Neuron (in vitro differentiated cells): Measurements from ENCODE around the gene EXD3.
"Not testable (repeated sequence)": the region's sequence is repeated elsewhere in the genome, so short reads cannot be mapped to it uniquely, and the experiment has no call there.

Source experiments
- H2AFZ ChIP-seq: one replicate; pipeline ENCODE4 v1.6.1; 2013; ENCODE audit warnings: low read depth, mild to moderate bottlenecking, inconsistent platforms, low read length, moderate library complexity
- H3K27me3 ChIP-seq: one replicate; pipeline ENCODE4 v1.6.1; 2013; ENCODE audit warnings: low read length; ENCODE audit not compliant: insufficient read depth
- H3K36me3 ChIP-seq: one replicate; pipeline ENCODE4 v1.6.1; 2013; ENCODE audit warnings: low read length; ENCODE audit not compliant: insufficient read depth
- H3K4me1 ChIP-seq: one replicate; pipeline ENCODE4 v1.6.1; 2013; ENCODE audit warnings: low read length; ENCODE audit not compliant: insufficient read depth
- H3K4me3 ChIP-seq: 2 replicates; pipeline ENCODE4 v1.5.1; 2013; ENCODE audit warnings: mild to moderate bottlenecking, low read length, moderate library complexity
- H3K9me3 ChIP-seq: one replicate; pipeline ENCODE4 v1.6.1; 2013; ENCODE audit warnings: low read length

EXD3 gene

GRCh38 chr9:137265496-137266161, 157.3 kb downstream of the EXD3 start:
- Histone ChIP-seq H3K36me3 (peaks cover 58% of the 10 kb centered on the region), H3K4me1 (no peaks in the 10 kb centered on the region), H2AFZ (no peak overlapping the region), H3K27me3 (no peaks in the 10 kb centered on the region), H3K4me3 (no peak overlapping the region), H3K9me3 (no peaks in the 10 kb centered on the region)

GRCh38 chr9:137264067-137264466, 158.9 kb downstream of the EXD3 start:
- H3K36me3 ChIP-seq = peaks cover 53% of the 10 kb centered on the region
- no peaks in the 10 kb centered on the region for H3K4me1 ChIP-seq
- H2AFZ ChIP-seq = no peak overlapping the region
- no peaks in the 10 kb centered on the region for H3K27me3 ChIP-seq
- no peaks in the 10 kb centered on the region for H3K9me3 ChIP-seq
- no peak overlapping the region for H3K4me3 ChIP-seq

- H2AFZ ChIP-seq = no peak overlapping the region
- H3K9me3 ChIP-seq = no peaks in the 10 kb centered on the region
- H3K4me3 ChIP-seq = no peak overlapping the region
- H3K27me3 ChIP-seq = no peaks in the 10 kb centered on the region
- no peaks in the 10 kb centered on the region for H3K4me1 ChIP-seq
- H3K36me3 ChIP-seq = peaks cover 51% of the 10 kb centered on the region
These were observed 159.5 kb downstream of the EXD3 start for GRCh38 chr9:137263506-137263905.

GRCh38 chr9:137262909-137263285, 160.1 kb downstream of the EXD3 start:
- no peaks in the 10 kb centered on the region for H3K4me1 ChIP-seq
- H3K9me3 ChIP-seq = no peaks in the 10 kb centered on the region
- no peak overlapping the region for H3K4me3 ChIP-seq
- H3K36me3 ChIP-seq = peaks cover 50% of the 10 kb centered on the region
- no peak overlapping the region for H2AFZ ChIP-seq
- H3K27me3 ChIP-seq = no peaks in the 10 kb centered on the region

GRCh38 chr9:137262173-137262908, 160.6 kb downstream of the EXD3 start:
- peaks cover 44% of the 10 kb centered on the region for H3K36me3 ChIP-seq
- H3K4me3 ChIP-seq, H3K4me1 ChIP-seq, H3K9me3 ChIP-seq, H2AFZ ChIP-seq, H3K27me3 ChIP-seq: not testable (repeated sequence)
